Esophagus muscularis mucosa (tissue), 4 donors: Measurements from ENCODE around the gene STOML1.

Experiments
- CTCF ChIP-seq, 3 experiments: fragments of 200-600 bp in 2 of 3; fragments of 450-650 bp in 1 of 3; sonication (generic) in 2 of 3; IDR thresholded peaks; one replicate each; pipeline ENCODE4 v1.5.1; 2017 to 2019; ENCODE audit warnings: antibody characterized with exemption in 3 of 3, mild to moderate bottlenecking in 2 of 3, moderate library complexity in 1 of 3
- EP300 ChIP-seq: sonication (generic); formaldehyde crosslinking; IDR thresholded peaks from one replicate; pipeline ENCODE4 v1.6.1; 2017; ENCODE audit warnings: antibody characterized with exemption
- POLR2AphosphoS5 ChIP-seq, 2 donors: sonication (generic); formaldehyde crosslinking; IDR thresholded peaks; one replicate each; pipeline ENCODE4 v1.6.1; 2017; ENCODE audit warnings: antibody characterized with exemption in 2 of 2

DNA sequence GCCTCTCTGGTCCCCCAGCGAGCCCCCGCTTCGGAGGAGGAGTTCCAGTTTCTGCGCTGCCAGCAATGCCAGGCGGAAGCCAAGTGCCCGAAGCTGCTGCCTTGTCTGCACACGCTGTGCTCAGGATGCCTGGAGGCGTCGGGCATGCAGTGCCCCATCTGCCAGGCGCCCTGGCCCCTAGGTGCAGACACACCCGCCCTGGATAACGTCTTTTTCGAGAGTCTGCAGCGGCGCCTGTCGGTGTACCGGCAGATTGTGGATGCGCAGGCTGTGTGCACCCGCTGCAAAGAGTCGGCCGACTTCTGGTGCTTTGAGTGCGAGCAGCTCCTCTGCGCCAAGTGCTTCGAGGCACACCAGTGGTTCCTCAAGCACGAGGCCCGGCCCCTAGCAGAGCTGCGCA, 5.9 kb upstream of the STOML1 start:
- TF ChIP-seq CTCF (IDR thresholded peaks at IDR 0.05), result no peak
- no peak for TF ChIP-seq EP300
- no peak for TF ChIP-seq POLR2AphosphoS5 (IDR thresholded peaks at IDR 0.05)
